ENCODE results near the gene MMS19.

The MMS19 gene

DNA sequence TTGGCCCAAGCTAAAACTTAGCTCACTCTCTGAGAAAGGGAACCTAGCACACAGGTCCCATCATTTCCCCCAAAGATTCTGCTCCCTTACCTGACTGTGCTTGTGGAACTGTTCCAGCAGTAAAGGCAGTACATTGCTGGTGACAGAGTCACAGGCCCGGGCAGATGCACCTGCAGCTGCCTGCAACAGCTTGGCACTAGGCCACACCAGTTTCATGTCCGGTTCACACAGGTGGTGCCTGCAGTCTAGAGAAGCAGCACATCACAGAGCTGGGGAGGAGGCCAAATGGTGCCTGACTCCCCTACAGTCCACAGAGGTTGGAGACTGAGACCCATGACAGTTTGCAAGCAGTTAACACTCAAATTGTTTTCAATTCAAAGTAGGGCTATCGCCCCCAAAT lies 30.1 kb downstream of the MMS19 start:
- no peak for TF ChIP-seq CTCF (IDR thresholded peaks at IDR 0.05; ENCODE audit: extremely low read depth, missing control alignments)
- no peak for DNase-seq (ENCODE audit: low spot score)

- DNase-seq (ENCODE audit: low spot score), result no peak
- TF ChIP-seq CTCF (IDR thresholded peaks at IDR 0.05; ENCODE audit: extremely low read depth, missing control alignments), result no peak
Observed at GRCh38 chr10:97466755-97467154, 31.5 kb downstream of the MMS19 start.

- no peak for TF ChIP-seq CTCF (IDR thresholded peaks at IDR 0.05; ENCODE audit: extremely low read depth, missing control alignments)
- DNase-seq (ENCODE audit: low spot score), result no peak
Observed at GRCh38 chr10:97465982-97466381, 32.2 kb downstream of the MMS19 start.

GRCh38 chr10:97464226-97464625 lies 34.0 kb downstream of the MMS19 start:
- DNase-seq (ENCODE audit: low spot score), result no peak
- no peak for TF ChIP-seq CTCF (IDR thresholded peaks at IDR 0.05; ENCODE audit: extremely low read depth, missing control alignments)

DNA sequence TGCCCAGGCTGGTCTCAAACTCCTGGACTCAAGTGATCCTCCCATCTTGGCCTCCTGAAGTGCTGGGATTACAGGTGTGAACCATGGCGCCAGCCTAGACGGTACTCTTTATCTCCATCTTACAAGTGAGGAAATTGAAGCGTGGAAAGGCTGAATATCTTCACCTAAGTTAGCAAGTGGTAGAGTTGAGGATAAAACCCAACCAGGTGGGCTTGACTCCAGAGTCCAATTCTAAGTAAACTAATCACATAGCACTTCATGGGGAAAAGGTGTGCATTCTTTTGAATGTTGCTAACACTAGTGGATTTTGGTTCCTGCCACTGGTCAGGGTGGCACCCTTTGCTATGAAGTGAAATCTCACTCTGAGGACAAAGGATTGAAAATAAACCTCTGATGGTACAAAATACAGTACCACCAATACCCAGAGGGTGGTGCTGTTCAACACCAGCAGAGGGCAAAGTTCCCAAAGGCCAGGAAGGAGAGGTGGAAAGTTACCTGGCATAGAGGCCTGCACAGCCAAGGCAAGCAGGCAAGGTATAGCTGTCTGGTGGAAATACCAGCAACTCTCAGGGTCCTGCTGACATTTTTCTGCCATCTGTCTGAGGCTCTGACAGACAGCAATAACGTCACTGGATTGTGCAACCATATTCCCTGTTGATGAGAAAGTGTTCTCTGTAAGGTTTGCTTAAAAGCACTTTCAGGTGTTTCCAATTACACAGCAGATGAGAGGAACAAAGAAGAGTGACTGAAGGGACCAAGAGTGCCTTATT lies 34.7 kb downstream of the MMS19 start:
- TF ChIP-seq CTCF (IDR thresholded peaks at IDR 0.05; ENCODE audit: extremely low read depth, missing control alignments), result peak; percentile 59
- peak; percentile 54 for DNase-seq (ENCODE audit: low spot score)

DNA sequence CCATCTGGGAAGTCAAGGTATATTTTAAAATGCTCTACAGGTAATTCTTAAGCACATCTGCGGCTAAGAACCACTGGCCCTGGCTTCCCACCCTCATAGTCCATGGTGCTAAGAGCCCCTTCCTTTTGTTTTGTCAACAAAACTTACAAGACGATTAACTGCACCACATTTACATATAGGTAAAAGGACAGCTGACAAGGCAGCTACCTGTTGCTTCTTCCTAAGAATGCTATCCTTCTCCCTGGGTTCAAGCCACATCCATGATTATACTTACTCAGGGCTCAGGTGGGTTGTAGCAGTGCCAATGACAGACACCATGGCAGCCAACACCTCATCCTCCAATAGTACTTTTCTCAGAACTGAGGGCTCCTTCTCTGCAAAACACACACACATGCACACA lies 35.9 kb downstream of the MMS19 start:
- DNase-seq (ENCODE audit: low spot score), result no peak
- no peak for TF ChIP-seq CTCF (IDR thresholded peaks at IDR 0.05; ENCODE audit: extremely low read depth, missing control alignments)

DNA sequence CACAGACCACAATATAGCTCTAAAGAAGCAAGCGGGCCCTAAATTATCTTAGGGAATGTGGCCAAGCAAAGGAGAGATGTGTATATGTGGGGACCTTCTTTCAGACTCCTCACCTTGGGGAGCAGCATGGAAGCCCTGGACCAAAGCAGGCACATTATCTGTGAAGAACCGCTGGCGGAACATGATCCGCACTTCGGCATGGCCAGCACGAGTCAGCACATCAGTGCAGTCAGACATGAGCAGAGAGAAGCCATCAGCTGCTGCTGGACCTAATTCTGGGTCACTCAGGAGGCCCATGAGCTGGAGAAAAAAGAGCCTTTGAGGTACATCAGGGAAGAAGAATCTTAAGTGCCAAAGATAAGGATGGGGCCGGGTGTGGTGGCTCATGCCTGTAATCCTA lies 38.3 kb downstream of the MMS19 start:
- DNase-seq (ENCODE audit: low spot score), result no peak
- TF ChIP-seq CTCF (IDR thresholded peaks at IDR 0.05; ENCODE audit: extremely low read depth, missing control alignments), result no peak
